Hematopoietic multipotent progenitor cell treated with erythropoietin and hydrocortisone succinate and interleukin-3 and kit ligand, for 17 days (in vitro differentiated cells): ENCODE measurements around the gene DOCK1.

ENCODE experiments used
- DNase-seq: peaks from one replicate; pipeline ENCODE4 v3.0.0-alpha.2; 2015; ENCODE audit warnings: low spot score

The DOCK1 gene

GRCh38 chr10:127357265-127357664 lies 452.0 kb downstream of the DOCK1 start:
- DNase-seq = no peak

GRCh38 chr10:127358337-127358736 lies 453.1 kb downstream of the DOCK1 start:
- DNase-seq = no peak

GRCh38 chr10:127364034-127364433 lies 458.8 kb downstream of the DOCK1 start:
- DNase-seq = no peak

GRCh38 chr10:127368101-127368500 lies 462.9 kb downstream of the DOCK1 start:
- DNase-seq = no peak

- DNase-seq = no peak
Measured at GRCh38 chr10:127368929-127369328, 463.7 kb downstream of the DOCK1 start.

GRCh38 chr10:127370601-127371000 lies 465.4 kb downstream of the DOCK1 start:
- no peak for DNase-seq

GRCh38 chr10:127372361-127372760 lies 467.1 kb downstream of the DOCK1 start:
- DNase-seq = no peak

GRCh38 chr10:127374074-127374680 lies 468.9 kb downstream of the DOCK1 start:
- DNase-seq = no peak

GRCh38 chr10:127374901-127375300 lies 469.7 kb downstream of the DOCK1 start:
- no peak for DNase-seq

- DNase-seq = no peak
Measured at GRCh38 chr10:127375461-127375860, 470.2 kb downstream of the DOCK1 start.

GRCh38 chr10:127376071-127376470 lies 470.8 kb downstream of the DOCK1 start:
- no peak for DNase-seq

- no peak for DNase-seq
Measured at GRCh38 chr10:127378628-127379027, 473.4 kb downstream of the DOCK1 start.

- no peak for DNase-seq
Measured at GRCh38 chr10:127384532-127384931, 479.3 kb downstream of the DOCK1 start.

- DNase-seq = no peak
Measured at GRCh38 chr10:127385066-127385465, 479.8 kb downstream of the DOCK1 start.

GRCh38 chr10:127386606-127387327 lies 481.5 kb downstream of the DOCK1 start:
- DNase-seq = no peak

GRCh38 chr10:127391875-127392274 lies 486.6 kb downstream of the DOCK1 start:
- DNase-seq = no peak

GRCh38 chr10:127392351-127393235 lies 487.4 kb downstream of the DOCK1 start:
- no peak for DNase-seq

GRCh38 chr10:127398140-127398970 lies 493.1 kb downstream of the DOCK1 start:
- DNase-seq = no peak

GRCh38 chr10:127398971-127399365 lies 493.7 kb downstream of the DOCK1 start:
- DNase-seq = no peak

GRCh38 chr10:127399668-127400067 lies 494.4 kb downstream of the DOCK1 start:
- DNase-seq = no peak

- DNase-seq = no peak
Measured at GRCh38 chr10:127400216-127400615, 495.0 kb downstream of the DOCK1 start.
